ENCODE data around the gene FAM236A.
"Not testable (repeated sequence)": the region's sequence is repeated elsewhere in the genome, so short reads cannot be mapped to it uniquely, and the experiment has no call there.

DNA sequence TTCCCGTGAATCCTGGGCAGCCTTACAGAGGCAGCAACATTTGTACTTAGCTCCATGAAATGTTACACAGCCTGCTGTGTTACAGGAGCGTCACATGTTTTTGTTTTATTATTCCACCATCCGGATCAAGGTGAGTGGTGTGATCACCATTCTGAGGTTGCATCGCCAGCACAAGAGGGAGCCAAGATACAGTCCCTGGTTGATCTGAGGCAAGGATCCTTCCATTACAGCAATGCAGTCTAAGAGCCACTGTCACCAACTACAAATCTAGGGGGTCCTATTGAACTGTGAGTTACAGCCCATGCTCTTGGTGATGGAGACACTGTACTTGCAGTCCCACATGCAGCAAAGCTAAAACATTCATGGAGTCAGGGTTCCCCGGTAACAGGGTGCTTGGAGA, 21.9 kb upstream of the FAM236A start:
- TF ChIP-seq, protein P1, sequence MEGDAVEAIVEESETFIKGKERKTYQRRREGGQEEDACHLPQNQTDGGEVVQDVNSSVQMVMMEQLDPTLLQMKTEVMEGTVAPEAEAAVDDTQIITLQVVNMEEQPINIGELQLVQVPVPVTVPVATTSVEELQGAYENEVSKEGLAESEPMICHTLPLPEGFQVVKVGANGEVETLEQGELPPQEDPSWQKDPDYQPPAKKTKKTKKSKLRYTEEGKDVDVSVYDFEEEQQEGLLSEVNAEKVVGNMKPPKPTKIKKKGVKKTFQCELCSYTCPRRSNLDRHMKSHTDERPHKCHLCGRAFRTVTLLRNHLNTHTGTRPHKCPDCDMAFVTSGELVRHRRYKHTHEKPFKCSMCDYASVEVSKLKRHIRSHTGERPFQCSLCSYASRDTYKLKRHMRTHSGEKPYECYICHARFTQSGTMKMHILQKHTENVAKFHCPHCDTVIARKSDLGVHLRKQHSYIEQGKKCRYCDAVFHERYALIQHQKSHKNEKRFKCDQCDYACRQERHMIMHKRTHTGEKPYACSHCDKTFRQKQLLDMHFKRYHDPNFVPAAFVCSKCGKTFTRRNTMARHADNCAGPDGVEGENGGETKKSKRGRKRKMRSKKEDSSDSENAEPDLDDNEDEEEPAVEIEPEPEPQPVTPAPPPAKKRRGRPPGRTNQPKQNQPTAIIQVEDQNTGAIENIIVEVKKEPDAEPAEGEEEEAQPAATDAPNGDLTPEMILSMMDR (IDR thresholded peaks at IDR 0.05): not testable (repeated sequence)
- TF ChIP-seq POLR2A (IDR thresholded peaks at IDR 0.05): not testable (repeated sequence)
